Neural cell (in vitro differentiated cells): ENCODE results near the gene ZCCHC4.

Source experiments
- EZH2 ChIP-seq: fragments of 200-600, 300-800 bp; shearing (Covaris generic), sonication (generic); IDR thresholded peaks from 2 replicates; pipeline ENCODE4 v1.6.1; 2014; ENCODE audit warnings: antibody characterized with exemption, low read length, borderline replicate concordance, mild to moderate bottlenecking; ENCODE audit not compliant: insufficient read depth, poor library complexity, severe bottlenecking
- MXI1 ChIP-seq: fragments of 450-650 bp; conservative IDR thresholded peaks from 2 replicates; pipeline ENCODE4 v1.6.1; 2014; ENCODE audit warnings: antibody characterized with exemption, mild to moderate bottlenecking; ENCODE audit not compliant: poor library complexity, severe bottlenecking
- POLR2AphosphoS5 ChIP-seq: IDR thresholded peaks from 2 replicates; pipeline ENCODE4 v1.6.1; 2012
- RAD21 ChIP-seq: fragments of 450-650 bp; conservative IDR thresholded peaks from 2 replicates; pipeline ENCODE4 v1.6.1; 2014; ENCODE audit warnings: antibody characterized with exemption, mild to moderate bottlenecking, moderate library complexity
- SMC3 ChIP-seq: fragments of 450-650 bp; conservative IDR thresholded peaks from 2 replicates; pipeline ENCODE4 v1.6.1; 2014; ENCODE audit warnings: antibody characterized with exemption, mild to moderate bottlenecking, moderate library complexity; ENCODE audit not compliant: poor library complexity
- TAF1 ChIP-seq: IDR thresholded peaks from 2 replicates; pipeline ENCODE4 v1.6.1; 2012; ENCODE audit warnings: low read depth
- TF ChIP-seq, protein P1 (sequence below): fragments of 450-650 bp; IDR thresholded peaks from 2 replicates; pipeline ENCODE4 v1.5.1; 2014; ENCODE audit warnings: antibody characterized with exemption, mild to moderate bottlenecking, moderate library complexity; ENCODE audit not compliant: poor library complexity, severe bottlenecking
- TF ChIP-seq, protein P2 (sequence below): IDR thresholded peaks from 2 replicates; pipeline ENCODE4 v1.6.1; 2012; ENCODE audit warnings: borderline replicate concordance

DNA sequence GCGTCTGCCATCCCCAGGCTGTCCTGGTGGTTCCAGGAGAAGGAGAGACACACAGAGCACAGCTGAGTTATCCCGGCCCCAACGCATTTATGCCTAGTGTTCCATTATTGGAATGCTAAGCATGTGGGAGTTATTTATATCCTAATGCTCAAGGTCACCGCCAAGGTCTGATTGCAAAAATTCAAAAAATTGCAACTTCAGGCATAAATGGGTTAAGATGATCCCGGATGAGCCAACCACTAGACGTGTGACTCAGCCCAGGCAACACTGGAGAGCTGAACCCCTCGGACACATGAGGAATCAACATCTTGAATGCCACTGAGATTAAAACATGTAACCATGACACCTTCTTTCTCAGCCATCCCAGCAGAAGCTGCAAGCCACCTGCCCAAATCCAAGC, 3.8 kb upstream of the ZCCHC4 start:
- TF ChIP-seq, protein P1, sequence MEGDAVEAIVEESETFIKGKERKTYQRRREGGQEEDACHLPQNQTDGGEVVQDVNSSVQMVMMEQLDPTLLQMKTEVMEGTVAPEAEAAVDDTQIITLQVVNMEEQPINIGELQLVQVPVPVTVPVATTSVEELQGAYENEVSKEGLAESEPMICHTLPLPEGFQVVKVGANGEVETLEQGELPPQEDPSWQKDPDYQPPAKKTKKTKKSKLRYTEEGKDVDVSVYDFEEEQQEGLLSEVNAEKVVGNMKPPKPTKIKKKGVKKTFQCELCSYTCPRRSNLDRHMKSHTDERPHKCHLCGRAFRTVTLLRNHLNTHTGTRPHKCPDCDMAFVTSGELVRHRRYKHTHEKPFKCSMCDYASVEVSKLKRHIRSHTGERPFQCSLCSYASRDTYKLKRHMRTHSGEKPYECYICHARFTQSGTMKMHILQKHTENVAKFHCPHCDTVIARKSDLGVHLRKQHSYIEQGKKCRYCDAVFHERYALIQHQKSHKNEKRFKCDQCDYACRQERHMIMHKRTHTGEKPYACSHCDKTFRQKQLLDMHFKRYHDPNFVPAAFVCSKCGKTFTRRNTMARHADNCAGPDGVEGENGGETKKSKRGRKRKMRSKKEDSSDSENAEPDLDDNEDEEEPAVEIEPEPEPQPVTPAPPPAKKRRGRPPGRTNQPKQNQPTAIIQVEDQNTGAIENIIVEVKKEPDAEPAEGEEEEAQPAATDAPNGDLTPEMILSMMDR = no peak
- TF ChIP-seq EZH2 (no peak), POLR2AphosphoS5 (no peak), RAD21 (no peak), SMC3 (no peak), TAF1 (no peak), MXI1 (no peak)
- TF ChIP-seq, protein P2, sequence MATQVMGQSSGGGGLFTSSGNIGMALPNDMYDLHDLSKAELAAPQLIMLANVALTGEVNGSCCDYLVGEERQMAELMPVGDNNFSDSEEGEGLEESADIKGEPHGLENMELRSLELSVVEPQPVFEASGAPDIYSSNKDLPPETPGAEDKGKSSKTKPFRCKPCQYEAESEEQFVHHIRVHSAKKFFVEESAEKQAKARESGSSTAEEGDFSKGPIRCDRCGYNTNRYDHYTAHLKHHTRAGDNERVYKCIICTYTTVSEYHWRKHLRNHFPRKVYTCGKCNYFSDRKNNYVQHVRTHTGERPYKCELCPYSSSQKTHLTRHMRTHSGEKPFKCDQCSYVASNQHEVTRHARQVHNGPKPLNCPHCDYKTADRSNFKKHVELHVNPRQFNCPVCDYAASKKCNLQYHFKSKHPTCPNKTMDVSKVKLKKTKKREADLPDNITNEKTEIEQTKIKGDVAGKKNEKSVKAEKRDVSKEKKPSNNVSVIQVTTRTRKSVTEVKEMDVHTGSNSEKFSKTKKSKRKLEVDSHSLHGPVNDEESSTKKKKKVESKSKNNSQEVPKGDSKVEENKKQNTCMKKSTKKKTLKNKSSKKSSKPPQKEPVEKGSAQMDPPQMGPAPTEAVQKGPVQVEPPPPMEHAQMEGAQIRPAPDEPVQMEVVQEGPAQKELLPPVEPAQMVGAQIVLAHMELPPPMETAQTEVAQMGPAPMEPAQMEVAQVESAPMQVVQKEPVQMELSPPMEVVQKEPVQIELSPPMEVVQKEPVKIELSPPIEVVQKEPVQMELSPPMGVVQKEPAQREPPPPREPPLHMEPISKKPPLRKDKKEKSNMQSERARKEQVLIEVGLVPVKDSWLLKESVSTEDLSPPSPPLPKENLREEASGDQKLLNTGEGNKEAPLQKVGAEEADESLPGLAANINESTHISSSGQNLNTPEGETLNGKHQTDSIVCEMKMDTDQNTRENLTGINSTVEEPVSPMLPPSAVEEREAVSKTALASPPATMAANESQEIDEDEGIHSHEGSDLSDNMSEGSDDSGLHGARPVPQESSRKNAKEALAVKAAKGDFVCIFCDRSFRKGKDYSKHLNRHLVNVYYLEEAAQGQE = no peak
